HG02970 (cell line): ENCODE data around the gene PARD3B.

Experiments
- ATAC-seq: cut with Tn5 transposase; IDR thresholded peaks from one replicate; pipeline ENCODE4 v1.9.1; 2021; ENCODE audit warnings: mild to moderate bottlenecking, moderate library complexity, moderate number of reproducible peaks; ENCODE audit not compliant: unreplicated experiment, low FRiP score

PARD3B gene

DNA sequence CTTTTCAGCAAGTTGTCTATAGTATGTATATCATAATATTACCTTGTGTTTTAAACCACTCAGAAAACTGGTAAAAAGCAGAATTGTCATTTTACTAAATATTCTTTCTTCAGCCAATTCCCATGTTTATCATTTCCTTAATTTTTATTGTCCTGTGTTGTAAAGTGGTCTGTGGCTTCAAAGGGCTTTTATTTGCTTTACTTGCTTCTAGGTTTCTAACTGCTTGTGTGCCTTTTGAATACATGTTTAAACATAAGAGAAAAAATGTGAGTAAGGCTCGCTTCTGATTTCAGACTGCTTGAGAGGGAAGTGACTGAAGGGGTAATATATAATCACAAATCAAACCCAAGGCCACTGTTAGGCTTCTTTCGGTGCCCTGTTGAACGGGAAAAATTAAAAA, 729.5 kb downstream of the PARD3B start:
- ATAC-seq: no peak

GRCh38 chr2:205276116-205276777, 731.0 kb downstream of the PARD3B start:
- ATAC-seq: no peak

DNA sequence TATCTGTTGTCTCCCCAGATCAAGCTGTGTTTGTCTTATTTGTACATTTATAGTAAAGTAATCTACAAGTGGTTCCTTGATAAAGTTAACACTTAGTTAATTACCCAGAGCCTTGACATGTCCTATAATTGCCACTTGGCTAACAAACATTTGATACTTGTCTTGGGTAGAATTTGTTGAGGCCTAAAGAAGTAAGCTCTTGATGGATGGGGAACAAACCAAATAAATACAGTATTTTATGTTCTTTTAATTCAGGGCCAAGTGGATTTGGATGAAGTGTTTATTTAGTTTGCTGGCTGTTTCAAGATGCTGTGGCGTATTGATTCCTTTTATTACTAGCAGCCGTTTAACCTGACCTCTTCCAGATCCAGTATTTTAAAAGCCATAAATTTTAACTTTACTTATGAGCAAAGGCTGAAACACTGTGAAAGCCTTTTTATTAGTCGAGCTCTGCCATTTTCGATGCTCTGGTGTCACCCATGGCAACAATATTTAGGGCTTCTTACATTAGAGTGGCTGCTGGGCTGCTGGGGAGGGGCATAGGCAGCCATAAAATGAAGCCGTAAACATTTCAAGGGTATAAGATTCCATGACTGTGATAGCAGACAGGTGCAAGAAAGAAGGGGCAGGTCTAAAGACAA, 735.4 kb downstream of the PARD3B start:
- ATAC-seq: no peak

- no peak for ATAC-seq
Measured at GRCh38 chr2:205283736-205284270, 738.5 kb downstream of the PARD3B start.

- no peak for ATAC-seq
Measured at GRCh38 chr2:205284334-205284733, 739.1 kb downstream of the PARD3B start.

DNA sequence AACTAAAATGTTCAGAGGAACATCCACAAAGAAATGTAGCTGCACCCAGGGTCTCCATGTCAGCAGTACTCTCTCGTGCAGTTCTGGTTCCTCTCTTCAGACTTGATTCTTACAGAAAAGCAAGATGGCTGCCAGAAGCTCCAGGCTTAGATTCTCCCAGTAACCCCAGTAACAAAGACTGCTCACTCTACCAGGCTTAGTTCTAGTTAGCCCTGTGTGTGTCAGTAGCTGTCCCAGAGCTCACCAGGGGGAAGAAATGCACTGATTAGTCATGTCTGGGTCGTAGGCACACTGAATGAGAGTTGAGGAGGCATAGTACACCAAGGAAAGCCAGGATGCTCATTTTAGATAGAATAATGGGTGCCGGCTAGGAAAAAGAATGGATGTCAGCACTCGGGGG, 742.0 kb downstream of the PARD3B start:
- ATAC-seq: no peak

- no peak for ATAC-seq
Measured at GRCh38 chr2:205288686-205289085, 743.4 kb downstream of the PARD3B start.

DNA sequence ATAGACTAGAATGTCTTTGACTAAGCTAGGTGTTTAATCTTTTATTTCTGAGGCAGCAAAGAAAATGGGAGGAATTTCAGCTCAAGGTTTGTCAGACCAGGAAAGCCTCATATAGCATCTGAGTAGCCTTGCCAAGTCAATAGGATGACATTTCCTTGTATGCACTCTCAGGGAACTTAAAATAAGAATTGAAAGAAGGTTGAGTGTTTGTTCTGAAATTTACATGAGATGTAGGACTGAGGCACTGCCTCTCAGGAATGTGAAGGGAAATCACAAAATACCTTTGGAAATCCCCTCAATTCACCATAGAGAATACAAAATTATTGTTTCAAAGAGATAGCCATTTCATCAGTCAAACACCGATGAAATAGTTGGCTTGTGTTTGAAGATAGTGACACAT, 745.0 kb downstream of the PARD3B start:
- no peak for ATAC-seq

DNA sequence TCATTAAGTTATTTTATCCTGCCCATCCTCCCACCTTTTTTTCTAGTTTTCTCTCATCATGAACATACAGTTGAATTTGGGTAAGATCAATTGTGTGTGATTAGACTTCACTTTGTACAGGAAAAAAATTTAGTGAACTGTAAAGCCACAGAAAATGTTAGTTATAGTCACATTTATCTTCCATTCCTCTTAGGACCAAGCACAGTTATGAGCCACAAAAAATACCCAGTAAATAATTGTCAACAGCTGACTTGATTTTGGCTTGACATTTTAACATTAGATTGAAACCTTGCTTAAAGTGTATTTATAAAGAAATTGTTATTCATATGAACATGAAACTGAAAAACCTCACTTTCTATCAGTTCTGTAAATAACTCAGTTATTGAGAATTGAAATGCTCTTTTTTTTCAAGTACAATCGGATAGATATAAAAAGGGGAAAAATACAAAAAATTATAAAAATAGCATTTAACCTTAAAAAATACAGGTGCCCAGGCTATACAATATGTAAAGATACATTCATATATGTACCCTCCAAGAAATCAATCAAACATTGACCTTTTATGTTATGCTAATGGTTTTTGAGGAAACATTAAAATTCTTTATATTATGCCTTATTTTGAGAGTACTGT, 747.5 kb downstream of the PARD3B start:
- no peak for ATAC-seq

- no peak for ATAC-seq
Measured at GRCh38 chr2:205293559-205293958, 748.3 kb downstream of the PARD3B start.

DNA sequence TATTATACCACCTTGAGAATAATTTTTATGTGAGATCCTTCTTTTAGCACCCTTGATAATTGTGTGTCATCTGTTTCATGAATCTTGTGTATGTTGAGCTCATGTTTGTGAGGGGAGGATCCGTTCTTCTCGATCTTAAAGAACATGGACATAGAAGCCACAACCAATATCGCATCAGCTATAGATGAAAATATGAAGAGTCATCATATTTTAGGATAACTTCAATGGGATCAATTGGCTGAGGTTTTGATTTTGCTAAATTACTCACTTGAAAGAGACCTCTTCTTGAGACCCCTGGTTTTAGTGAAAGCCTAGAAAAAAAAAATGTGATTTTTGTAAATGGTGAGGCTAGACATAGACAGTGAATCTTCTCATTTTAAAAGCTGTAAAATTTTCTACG, 751.7 kb downstream of the PARD3B start:
- no peak for ATAC-seq

GRCh38 chr2:205297368-205297767, 752.1 kb downstream of the PARD3B start:
- no peak for ATAC-seq

DNA sequence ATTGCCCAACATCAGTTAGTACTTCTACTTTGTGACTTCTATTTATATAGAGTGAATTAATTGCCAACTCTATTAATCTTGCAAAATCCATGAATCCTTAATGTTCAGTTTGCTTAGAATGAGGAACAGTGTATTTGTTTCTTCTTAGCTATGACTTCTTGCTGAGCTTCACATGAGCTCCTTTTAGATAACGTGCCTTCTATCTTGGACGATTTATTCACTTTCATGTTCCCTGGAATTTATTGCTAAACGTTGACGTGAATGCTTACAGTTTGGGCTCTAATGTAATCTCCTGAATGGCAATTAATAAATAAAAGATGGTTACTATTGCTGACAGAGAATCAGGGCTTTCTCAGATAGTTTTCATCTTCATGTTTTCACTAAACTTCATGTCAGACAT, 752.6 kb downstream of the PARD3B start:
- no peak for ATAC-seq

GRCh38 chr2:205311201-205311600, 765.9 kb downstream of the PARD3B start:
- no peak for ATAC-seq

GRCh38 chr2:205321231-205321630, 776.0 kb downstream of the PARD3B start:
- ATAC-seq: no peak

- ATAC-seq: no peak
Measured at GRCh38 chr2:205323929-205324328, 778.7 kb downstream of the PARD3B start.

DNA sequence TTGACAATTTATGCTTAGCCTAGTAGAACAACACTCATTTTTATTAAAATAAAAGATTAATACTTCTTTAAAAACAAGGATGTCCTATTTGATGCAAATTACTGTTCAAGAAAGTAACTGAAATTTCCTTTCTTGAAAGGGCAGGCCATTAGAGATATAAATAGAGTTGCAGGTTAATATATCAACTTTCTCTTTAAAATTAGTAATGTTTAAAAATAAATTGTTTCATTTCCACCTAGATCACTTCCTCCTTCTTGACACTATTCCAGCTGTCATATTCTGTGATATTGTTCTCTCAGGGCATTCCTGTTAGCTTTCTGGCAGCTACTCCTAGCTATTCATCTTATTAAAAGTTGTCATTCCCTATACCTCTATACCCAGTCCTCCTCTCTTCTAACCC, 779.1 kb downstream of the PARD3B start:
- ATAC-seq: no peak

GRCh38 chr2:205333351-205333750, 788.1 kb downstream of the PARD3B start:
- no peak for ATAC-seq

GRCh38 chr2:205337274-205337673, 792.0 kb downstream of the PARD3B start:
- ATAC-seq: no peak

- ATAC-seq: no peak
Measured at GRCh38 chr2:205338156-205338555, 792.9 kb downstream of the PARD3B start.

DNA sequence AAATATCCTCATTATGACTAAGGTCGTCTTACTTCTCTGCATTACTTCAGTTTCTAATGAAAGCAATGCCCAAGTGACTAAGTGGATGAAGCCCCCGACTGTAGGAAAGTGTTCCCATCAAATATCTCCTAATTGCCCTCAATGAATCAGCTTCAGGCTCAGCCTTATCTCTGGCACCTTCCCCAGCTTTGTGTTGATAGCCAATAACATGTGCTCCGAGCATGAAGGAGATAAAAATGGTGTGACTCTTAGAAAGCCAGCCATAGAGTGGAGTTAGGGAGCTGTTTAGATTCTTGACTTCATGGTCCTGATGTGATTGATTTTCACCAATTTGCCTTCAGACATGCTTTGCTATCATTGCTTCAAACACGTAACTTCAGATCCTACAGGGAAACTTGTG, 797.8 kb downstream of the PARD3B start:
- ATAC-seq: no peak

DNA sequence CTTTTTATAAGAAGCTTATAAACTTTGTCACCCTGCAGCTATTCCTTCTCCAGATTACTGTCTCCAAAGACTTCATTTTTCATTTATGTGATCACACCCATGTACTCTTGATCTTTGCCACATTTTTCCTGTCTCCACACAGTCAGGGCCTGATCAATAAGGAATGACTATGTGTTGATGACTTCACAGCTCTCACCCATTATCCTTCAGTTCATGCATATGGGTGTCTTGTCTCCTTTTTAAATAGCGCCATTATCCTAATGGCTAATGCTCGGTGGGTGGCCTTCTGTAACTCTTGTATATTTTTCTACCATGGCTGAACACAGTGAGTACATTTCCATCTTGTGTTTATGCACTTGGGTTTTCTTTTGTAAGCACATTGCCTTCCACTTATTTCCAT, 801.4 kb downstream of the PARD3B start:
- ATAC-seq: no peak
